NB4 (cell line): ENCODE measurements around the gene XPO4.

Source experiments
- MAX ChIP-seq: IDR thresholded peaks from 2 replicates; pipeline ENCODE4 v1.6.1; 2011; ENCODE audit warnings: low read depth, low read length
- TF ChIP-seq, protein P1 (sequence below): IDR thresholded peaks from one replicate; pipeline ENCODE4 v1.5.1; 2012; ENCODE audit warnings: low read depth, low read length

- TF ChIP-seq MAX: no peak
- TF ChIP-seq, protein P1, sequence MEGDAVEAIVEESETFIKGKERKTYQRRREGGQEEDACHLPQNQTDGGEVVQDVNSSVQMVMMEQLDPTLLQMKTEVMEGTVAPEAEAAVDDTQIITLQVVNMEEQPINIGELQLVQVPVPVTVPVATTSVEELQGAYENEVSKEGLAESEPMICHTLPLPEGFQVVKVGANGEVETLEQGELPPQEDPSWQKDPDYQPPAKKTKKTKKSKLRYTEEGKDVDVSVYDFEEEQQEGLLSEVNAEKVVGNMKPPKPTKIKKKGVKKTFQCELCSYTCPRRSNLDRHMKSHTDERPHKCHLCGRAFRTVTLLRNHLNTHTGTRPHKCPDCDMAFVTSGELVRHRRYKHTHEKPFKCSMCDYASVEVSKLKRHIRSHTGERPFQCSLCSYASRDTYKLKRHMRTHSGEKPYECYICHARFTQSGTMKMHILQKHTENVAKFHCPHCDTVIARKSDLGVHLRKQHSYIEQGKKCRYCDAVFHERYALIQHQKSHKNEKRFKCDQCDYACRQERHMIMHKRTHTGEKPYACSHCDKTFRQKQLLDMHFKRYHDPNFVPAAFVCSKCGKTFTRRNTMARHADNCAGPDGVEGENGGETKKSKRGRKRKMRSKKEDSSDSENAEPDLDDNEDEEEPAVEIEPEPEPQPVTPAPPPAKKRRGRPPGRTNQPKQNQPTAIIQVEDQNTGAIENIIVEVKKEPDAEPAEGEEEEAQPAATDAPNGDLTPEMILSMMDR: no peak
Measured at GRCh38 chr13:20832861-20833260, 69.7 kb downstream of the XPO4 start.
